Parathyroid adenoma (tissue), 2 donors: ENCODE results near the gene RPS6KA6.

ENCODE experiments used
- H2AFZ ChIP-seq: fragments of 300-600 bp; sonication (generic); one replicate; pipeline ENCODE4 v1.7.0; 2017; ENCODE audit warnings: antibody characterized with exemption, mild to moderate bottlenecking
- H3K27ac ChIP-seq: fragments of 300-600 bp; sonication (generic); one replicate; pipeline ENCODE4 v1.7.0; 2017
- H3K27me3 ChIP-seq: fragments of 300-600 bp; sonication (generic); one replicate; pipeline ENCODE4 v1.7.0; 2017; ENCODE audit warnings: low read length; ENCODE audit not compliant: control insufficient read depth, insufficient read depth
- H3K36me3 ChIP-seq: fragments of 300-600 bp; sonication (generic); one replicate; pipeline ENCODE4 v1.7.0; 2017; ENCODE audit warnings: low read length; ENCODE audit not compliant: control insufficient read depth, insufficient read depth
- H3K4me1 ChIP-seq: fragments of 300-600 bp; sonication (generic); one replicate; pipeline ENCODE4 v1.7.0; 2017; ENCODE audit warnings: control low read depth
- H3K4me2 ChIP-seq: fragments of 300-600 bp; sonication (generic); one replicate; pipeline ENCODE4 v1.7.0; 2017; ENCODE audit warnings: low read length
- H3K4me3 ChIP-seq: fragments of 300-600 bp; sonication (generic); one replicate; pipeline ENCODE4 v1.7.0; 2017; ENCODE audit warnings: low read depth, low read length
- H3K79me2 ChIP-seq: fragments of 300-600 bp; sonication (generic); one replicate; pipeline ENCODE4 v1.7.0; 2017; ENCODE audit warnings: control low read depth
- H3K9ac ChIP-seq: fragments of 300-600 bp; sonication (generic); one replicate; pipeline ENCODE4 v1.7.0; 2017; ENCODE audit warnings: mild to moderate bottlenecking
- H3K9me3 ChIP-seq: fragments of 300-600 bp; sonication (generic); one replicate; pipeline ENCODE4 v1.7.0; 2017; ENCODE audit warnings: low read length; ENCODE audit not compliant: control insufficient read depth
- CTCF ChIP-seq: fragments of 300-600 bp; sonication (generic); IDR thresholded peaks from one replicate; pipeline ENCODE4 v1.7.0; 2017; ENCODE audit warnings: antibody characterized with exemption, mild to moderate bottlenecking
- donor health status: primary hyperparathyroidism.

RPS6KA6 gene

GRCh38 chrX:84186603-84187532, 1.1 kb downstream of the RPS6KA6 start:
- no peaks in the 10 kb centered on the region for H3K27me3 ChIP-seq
- no peaks in the 10 kb centered on the region for H3K9me3 ChIP-seq
- no peak for TF ChIP-seq CTCF
- H3K9ac ChIP-seq, result no peak overlapping the region
- peak overlapping the region; percentile 59 for H3K27ac ChIP-seq
- no peaks in the 10 kb centered on the region for H3K36me3 ChIP-seq
- H3K4me2 ChIP-seq, result peak overlapping the region; percentile 70
- peak overlapping the region; percentile 52 for H3K4me3 ChIP-seq
- peaks cover 2% of the 10 kb centered on the region for H3K79me2 ChIP-seq
- no peaks in the 10 kb centered on the region for H3K4me1 ChIP-seq
- H2AFZ ChIP-seq, result peak overlapping the region; percentile 79

- no peaks in the 10 kb centered on the region for H3K9me3 ChIP-seq
- TF ChIP-seq CTCF, result no peak
- no peaks in the 10 kb centered on the region for H3K27me3 ChIP-seq
- no peak overlapping the region for H3K9ac ChIP-seq
- peaks cover 2% of the 10 kb centered on the region for H3K79me2 ChIP-seq
- no peak overlapping the region for H3K27ac ChIP-seq
- H2AFZ ChIP-seq, result no peak overlapping the region
- H3K4me1 ChIP-seq, result no peaks in the 10 kb centered on the region
- H3K4me3 ChIP-seq, result no peak overlapping the region
- no peak overlapping the region for H3K4me2 ChIP-seq
- no peaks in the 10 kb centered on the region for H3K36me3 ChIP-seq
These were observed 5.5 kb downstream of the RPS6KA6 start for GRCh38 chrX:84182516-84182915.

- Histone ChIP-seq H2AFZ (no peak overlapping the region), H3K79me2 (peaks cover 3% of the 10 kb centered on the region), H3K27ac (no peak overlapping the region), H3K4me2 (no peak overlapping the region), H3K36me3 (no peaks in the 10 kb centered on the region), H3K4me1 (no peaks in the 10 kb centered on the region), H3K9me3 (no peaks in the 10 kb centered on the region), H3K27me3 (no peaks in the 10 kb centered on the region), H3K4me3 (no peak overlapping the region), H3K9ac (no peak overlapping the region)
- no peak for TF ChIP-seq CTCF
These were observed 12.0 kb downstream of the RPS6KA6 start for GRCh38 chrX:84175958-84176357.

- Histone ChIP-seq H3K79me2 (peaks cover 3% of the 10 kb centered on the region), H3K36me3 (no peaks in the 10 kb centered on the region), H3K27me3 (no peaks in the 10 kb centered on the region), H3K9ac (no peak overlapping the region), H2AFZ (no peak overlapping the region), H3K27ac (no peak overlapping the region), H3K4me2 (no peak overlapping the region), H3K4me1 (no peaks in the 10 kb centered on the region), H3K4me3 (no peak overlapping the region), H3K9me3 (no peaks in the 10 kb centered on the region)
- TF ChIP-seq CTCF, result no peak
These were observed 12.7 kb downstream of the RPS6KA6 start for GRCh38 chrX:84175274-84175673.

GRCh38 chrX:84174348-84174747, 13.7 kb downstream of the RPS6KA6 start:
- H3K36me3 ChIP-seq, result no peaks in the 10 kb centered on the region
- peaks cover 3% of the 10 kb centered on the region for H3K79me2 ChIP-seq
- no peak overlapping the region for H3K27ac ChIP-seq
- H2AFZ ChIP-seq, result no peak overlapping the region
- H3K4me1 ChIP-seq, result no peaks in the 10 kb centered on the region
- H3K9me3 ChIP-seq, result no peaks in the 10 kb centered on the region
- H3K27me3 ChIP-seq, result no peaks in the 10 kb centered on the region
- no peak overlapping the region for H3K4me2 ChIP-seq
- no peak overlapping the region for H3K9ac ChIP-seq
- no peak overlapping the region for H3K4me3 ChIP-seq
- TF ChIP-seq CTCF, result no peak
